HTERT RPE-1 (cell line): Measurements from ENCODE around the gene FBXO34.
"Not testable (repeated sequence)": the region's sequence is repeated elsewhere in the genome, so short reads cannot be mapped to it uniquely, and the experiment has no call there.

Source experiments
- in situ Hi-C: fragments of 300-500 bp; cut with MboI; formaldehyde crosslinking; loops from 4 replicates; pipeline ENCODE4 v1.14.3; 2020; ENCODE audit warnings: low sequenced_read_pairs

Gene FBXO34

GRCh38 chr14:55381040-55381439 is 109.8 kb downstream of the FBXO34 start:
- in situ Hi-C loops = no loop called here

- in situ Hi-C loops = no loop called here
Measured at GRCh38 chr14:55381561-55381960, 110.3 kb downstream of the FBXO34 start.

DNA sequence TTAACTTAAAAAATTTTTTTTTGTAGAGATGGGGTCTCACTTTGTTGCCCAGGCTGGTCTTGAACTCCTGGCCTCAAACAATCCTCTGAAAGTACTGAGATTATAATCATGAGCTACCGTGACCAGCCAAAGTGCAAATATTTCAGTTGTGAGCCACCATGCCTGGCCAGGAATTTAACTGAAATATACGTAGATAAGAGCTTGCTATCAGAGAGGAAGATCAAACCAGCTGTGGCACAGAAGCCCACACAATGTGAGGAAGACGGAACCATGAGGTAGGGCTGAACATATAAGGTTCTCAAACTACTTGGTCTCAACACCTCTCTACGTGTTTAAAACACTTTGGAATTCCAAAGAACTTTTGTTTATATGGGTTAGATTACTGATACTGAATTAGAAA is 111.3 kb downstream of the FBXO34 start:
- in situ Hi-C loops = no loop called here

DNA sequence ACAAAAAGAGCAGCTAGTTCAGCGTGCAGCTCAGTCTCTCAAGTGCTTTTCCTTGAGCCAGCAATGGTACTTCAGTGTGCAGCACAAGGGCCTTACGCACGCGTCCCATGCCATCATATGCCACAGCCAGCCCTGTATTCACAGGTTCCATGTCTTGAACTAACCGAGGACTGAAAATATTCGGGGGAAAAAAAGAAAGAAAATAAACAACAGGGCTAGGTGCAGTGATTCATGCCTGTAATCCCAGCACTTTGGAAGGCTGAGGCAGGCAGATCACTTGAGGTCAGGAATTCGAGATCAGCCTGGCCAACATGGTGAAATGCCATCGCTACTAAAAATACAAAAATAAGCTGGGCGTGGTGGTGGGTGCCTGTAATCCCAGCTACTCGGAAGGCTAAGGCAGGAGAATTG is 111.8 kb downstream of the FBXO34 start:
- in situ Hi-C loops = not testable (repeated sequence)

DNA sequence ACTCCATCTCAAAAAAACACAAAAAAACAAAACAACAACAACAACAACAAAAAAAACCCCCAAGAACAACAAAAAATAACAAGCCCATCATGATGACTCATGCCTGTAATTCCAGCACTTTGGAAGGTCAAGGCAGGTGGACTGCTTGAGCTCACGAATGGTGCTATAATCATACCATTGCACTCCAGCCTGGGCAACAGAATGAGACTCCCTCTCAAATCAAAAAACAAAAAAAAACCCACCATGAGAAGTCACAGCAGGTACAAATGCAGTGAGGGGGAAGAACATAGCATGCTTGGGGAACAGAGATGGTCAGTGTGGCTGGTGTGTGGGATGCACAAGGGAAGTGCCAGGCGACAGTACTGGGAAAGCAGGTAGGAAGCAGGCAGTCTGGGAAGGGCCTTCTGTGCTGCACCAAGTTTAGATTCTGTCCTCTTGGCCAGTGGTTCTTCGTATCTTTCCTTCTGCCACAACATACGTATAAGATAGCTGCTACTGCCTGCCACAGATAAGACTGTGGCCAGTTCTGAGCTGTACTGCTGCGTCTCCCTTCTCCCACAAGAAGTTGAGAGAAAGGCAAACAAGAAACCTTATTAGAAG is 112.4 kb downstream of the FBXO34 start:
- in situ Hi-C loops = no loop called here

- in situ Hi-C loops = no loop called here
Measured at GRCh38 chr14:55384536-55384935, 113.3 kb downstream of the FBXO34 start.

- in situ Hi-C loops = no loop called here
Measured at GRCh38 chr14:55386037-55386808, 115.0 kb downstream of the FBXO34 start.

DNA sequence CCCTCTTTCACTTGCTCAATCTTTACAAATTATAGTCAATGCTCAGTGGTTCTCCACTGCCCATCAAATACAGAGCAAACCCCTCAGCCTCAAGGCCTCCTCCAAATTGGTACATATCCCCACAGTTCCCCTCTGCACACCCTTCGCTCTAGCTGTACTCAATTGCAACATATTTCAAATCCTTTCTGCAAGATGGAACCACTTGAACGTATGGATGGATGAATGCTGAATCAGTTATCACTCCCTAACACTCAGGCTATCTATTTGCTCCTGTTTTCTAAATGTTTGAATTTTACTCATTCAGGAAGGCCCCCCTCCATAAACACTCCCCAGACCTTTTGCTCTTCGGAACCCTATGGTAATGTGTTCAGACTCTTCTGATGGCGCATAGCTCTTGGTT is 115.9 kb downstream of the FBXO34 start:
- in situ Hi-C loops = no loop called here

- in situ Hi-C loops = no loop called here
Measured at GRCh38 chr14:55388160-55388559, 116.9 kb downstream of the FBXO34 start.

DNA sequence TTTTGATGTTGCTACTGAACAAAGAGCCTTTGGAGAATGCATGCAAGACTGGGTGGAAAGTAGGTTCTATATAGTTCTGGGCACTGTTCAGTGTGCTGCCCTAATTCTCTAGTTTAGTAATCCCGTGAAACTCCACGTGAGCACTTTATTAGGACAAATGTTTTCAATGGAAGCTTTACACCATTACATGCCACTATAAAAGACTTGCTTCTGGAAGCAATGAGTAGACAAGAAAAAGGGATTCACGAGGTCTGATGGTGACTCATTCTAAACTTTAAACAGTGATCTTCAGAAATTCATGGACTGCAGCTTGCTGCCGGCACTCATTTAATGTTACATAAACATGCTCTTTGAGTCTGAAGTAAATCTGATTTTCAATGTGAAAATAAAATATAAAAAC is 118.1 kb downstream of the FBXO34 start:
- in situ Hi-C loops = no loop called here

GRCh38 chr14:55398679-55399078 is 127.5 kb downstream of the FBXO34 start:
- in situ Hi-C loops = no loop called here

GRCh38 chr14:55399183-55399582 is 128.0 kb downstream of the FBXO34 start:
- in situ Hi-C loops = no loop called here

GRCh38 chr14:55399852-55400251 is 128.6 kb downstream of the FBXO34 start:
- in situ Hi-C loops = no loop called here

GRCh38 chr14:55401751-55402150 is 130.5 kb downstream of the FBXO34 start:
- in situ Hi-C loops = no loop called here
